Right lobe of liver (tissue), 6 donors: ENCODE results near the gene SPATA3. TPM values are rescaled to one million over a fixed set of nuclear protein-coding genes. Genes with fewer than 3 reads are reported as not detected.
"Not testable (repeated sequence)": the region's sequence is repeated elsewhere in the genome, so short reads cannot be mapped to it uniquely, and the experiment has no call there.

ENCODE experiments used
- ATAC-seq, 4 donors: fragments of 200-7000 bp; cut with Tn5 transposase; one replicate each; pipeline ENCODE4 v1.9.1; 2020; ENCODE audit warnings: mild to moderate bottlenecking in 4 of 4, moderate library complexity in 4 of 4
- DNase-seq, 3 donors: peaks; one replicate each; pipeline ENCODE4 v3.0.0-alpha.2; 2020
- H3K27ac ChIP-seq, 3 donors: fragments of 200-600 bp; one replicate each; pipeline ENCODE4 v1.8.0; 2022
- H3K27me3 ChIP-seq, 2 donors: fragments of 200-600 bp; one replicate each; pipeline ENCODE4 v1.8.0; 2022
- H3K36me3 ChIP-seq, 4 donors: fragments of 200-600 bp; sonication (generic) in 1 of 4; one replicate each; pipeline versions ENCODE4 v1.5.1 to v1.8.0; 2017 to 2022; ENCODE audit warnings: control low read depth in 1 of 4
- H3K4me1 ChIP-seq, 4 donors: fragments of 200-600 bp; sonication (generic) in 1 of 4; one replicate each; pipeline versions ENCODE4 v1.5.1 to v1.8.0; 2017 to 2022; ENCODE audit warnings: control low read depth in 1 of 4
- H3K4me3 ChIP-seq, 3 donors: fragments of 200-600 bp; one replicate each; pipeline ENCODE4 v1.8.0; 2022
- H3K9me3 ChIP-seq, 4 donors: fragments of 200-600 bp; sonication (generic) in 1 of 4; one replicate each; pipeline versions ENCODE4 v1.5.1 to v1.8.0; 2017 to 2022; ENCODE audit warnings: control low read depth in 1 of 4
- CTCF ChIP-seq, 4 donors: fragments of 200-600 bp in 3 of 4; fragments of 450-650 bp in 1 of 4; IDR thresholded peaks; one replicate each; pipeline versions ENCODE4 v1.5.1 to v1.8.0; 2016 to 2022; ENCODE audit warnings: antibody characterized with exemption in 4 of 4, mild to moderate bottlenecking in 2 of 4
- POLR2A ChIP-seq: fragments of 450-650 bp; IDR thresholded peaks from one replicate; pipeline ENCODE4 v1.6.1; 2017; ENCODE audit warnings: antibody characterized with exemption, mild to moderate bottlenecking
- WGBS: methylation state at CpG from one replicate; pipeline ENCODE4 v1.1.6; 2018; ENCODE audit warnings: low coverage, low lambda C conversion rate; ENCODE audit not compliant: insufficient coverage; ENCODE audit errors: missing lambda C conversion rate; 5-methylcytosine and 5-hydroxymethylcytosine counted together
- intact Hi-C, 2 donors: fragments of 100-400 bp; cut with DNase I; formaldehyde crosslinking; loops; one replicate each; pipeline versions ENCODE4 v1.11.2 to v1.14.1; 2022
- total RNA-seq, 6 experiments: library from RNA; depleted of rRNA in 2 of 6; stranded (reverse); fragments of >200 nt in 2 of 6; fragmentation: NEBNext Ultra II Directional in 3 of 6; extraction: Animal tissue kit (Norgen Biotek cat#: 25700) in 3 of 6; gene quantifications; one replicate each; pipeline versions ENCODE4 v1.1.0 to v1.2.4, GENCODE V29; 2016 to 2023
- donor health status: DM: no; HTN: yes; CAD: no.
- donor health status: DM: no; HTN: no; CAD: no.
- donor health status: DM: no; HTN: no; CAD: no.
- donor health status: DM: no; HTN: yes; CAD: no.
- donor health status: DM: no; HTN: yes; CAD: no.

Gene SPATA3
- total RNA-seq, 6 experiments from 2014 or later = not detected

GRCh38 chr2:231003186-231003585, 7.3 kb downstream of the SPATA3 start:
- DNase-seq (no peak), ATAC-seq (no peak)
- Histone ChIP-seq H3K27me3 (no peaks in the 10 kb centered on the region), H3K27ac (no peak overlapping the region), H3K4me3 (no peak overlapping the region), H3K36me3 (no peaks in the 10 kb centered on the region), H3K4me1 (peaks cover 0 to 5% (median 0%) of the 10 kb centered on the region in 4 donors), H3K9me3 (no peaks in the 10 kb centered on the region)
- no peak for TF ChIP-seq POLR2A
- TF ChIP-seq CTCF (IDR thresholded peaks at IDR 0.05) = no peak
- 71% methylated on average over 2 of the region's 2 CpGs for WGBS
- intact Hi-C loops = no loop called here

GRCh38 chr2:231004930-231005329, 9.0 kb downstream of the SPATA3 start:
- H3K27ac ChIP-seq, H3K4me3 ChIP-seq, ATAC-seq, H3K9me3 ChIP-seq, intact Hi-C loops, DNase-seq, H3K27me3 ChIP-seq, H3K4me1 ChIP-seq, H3K36me3 ChIP-seq: not testable (repeated sequence)

- H3K9me3 ChIP-seq = no peaks in the 10 kb centered on the region
- no peaks in the 10 kb centered on the region for H3K36me3 ChIP-seq
- intact Hi-C loops = no loop called here
- H3K4me3 ChIP-seq = no peak overlapping the region
- H3K27me3 ChIP-seq = no peaks in the 10 kb centered on the region
- WGBS = 46% methylated on average over 2 of the region's 10 CpGs
- DNase-seq (no peak), ATAC-seq (no peak)
- no peak for TF ChIP-seq POLR2A
- TF ChIP-seq CTCF (IDR thresholded peaks at IDR 0.05) = no peak
- H3K27ac ChIP-seq = no peak overlapping the region
- H3K4me1 ChIP-seq = no peaks in the 10 kb centered on the region
These were observed 11.6 kb downstream of the SPATA3 start for GRCh38 chr2:231007286-231008098.

GRCh38 chr2:231008131-231008530, 12.2 kb downstream of the SPATA3 start:
- H3K4me1 ChIP-seq = no peaks in the 10 kb centered on the region
- TF ChIP-seq POLR2A (no peak), CTCF (IDR thresholded peaks at IDR 0.05) (no peak)
- ATAC-seq = no peak
- WGBS = no CpG with 5 or more reads among the region's 6 CpGs
- no peak overlapping the region for H3K27ac ChIP-seq
- intact Hi-C loops = no loop called here
- H3K9me3 ChIP-seq = no peaks in the 10 kb centered on the region
- H3K4me3 ChIP-seq = no peak overlapping the region
- DNase-seq = no peak
- H3K36me3 ChIP-seq = no peaks in the 10 kb centered on the region
- H3K27me3 ChIP-seq = no peaks in the 10 kb centered on the region

- Histone ChIP-seq H3K27ac (no peak overlapping the region), H3K4me3 (no peak overlapping the region), H3K36me3 (no peaks in the 10 kb centered on the region), H3K9me3 (no peaks in the 10 kb centered on the region), H3K4me1 (no peaks in the 10 kb centered on the region), H3K27me3 (no peaks in the 10 kb centered on the region)
- WGBS = 55% methylated on average over 9 of the region's 14 CpGs
- TF ChIP-seq POLR2A = no peak
- TF ChIP-seq CTCF (IDR thresholded peaks at IDR 0.05) = no peak
- intact Hi-C loops = no loop called here
- no peak for DNase-seq
- ATAC-seq = no peak
These were observed 13.5 kb downstream of the SPATA3 start for GRCh38 chr2:231009236-231009919.
